Effector CD4-positive, alpha-beta T cell (primary cell): Measurements from ENCODE around the gene SEMA5B.

ENCODE experiments used
- DNase-seq: peaks from one replicate; pipeline ENCODE4 v3.0.0-alpha.2; 2020

Gene SEMA5B

GRCh38 chr3:122993124-122993978 is 34.2 kb downstream of the SEMA5B start:
- no peak for DNase-seq

DNA sequence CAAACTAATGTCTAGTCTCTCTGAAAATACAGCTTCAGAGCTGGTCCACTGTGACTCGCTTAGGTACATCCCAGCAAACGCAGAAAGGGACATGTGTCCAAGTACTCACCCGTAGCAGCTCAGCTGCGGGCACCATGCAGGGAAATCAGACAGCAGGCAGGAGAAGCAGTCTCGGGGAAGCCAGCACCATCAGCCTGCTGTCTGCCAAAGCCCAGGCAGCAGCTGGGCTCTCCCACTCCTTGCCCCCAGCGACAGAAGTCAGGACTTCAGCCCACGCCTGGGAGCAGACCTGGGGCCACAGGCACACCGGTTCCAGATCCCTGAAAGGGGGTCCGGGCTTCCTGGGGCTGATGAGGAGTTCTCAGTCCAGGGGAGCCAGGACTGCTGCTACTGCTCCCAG is 34.9 kb downstream of the SEMA5B start:
- DNase-seq, result no peak

- no peak for DNase-seq
Observed at GRCh38 chr3:122992133-122992532, 35.4 kb downstream of the SEMA5B start.

DNA sequence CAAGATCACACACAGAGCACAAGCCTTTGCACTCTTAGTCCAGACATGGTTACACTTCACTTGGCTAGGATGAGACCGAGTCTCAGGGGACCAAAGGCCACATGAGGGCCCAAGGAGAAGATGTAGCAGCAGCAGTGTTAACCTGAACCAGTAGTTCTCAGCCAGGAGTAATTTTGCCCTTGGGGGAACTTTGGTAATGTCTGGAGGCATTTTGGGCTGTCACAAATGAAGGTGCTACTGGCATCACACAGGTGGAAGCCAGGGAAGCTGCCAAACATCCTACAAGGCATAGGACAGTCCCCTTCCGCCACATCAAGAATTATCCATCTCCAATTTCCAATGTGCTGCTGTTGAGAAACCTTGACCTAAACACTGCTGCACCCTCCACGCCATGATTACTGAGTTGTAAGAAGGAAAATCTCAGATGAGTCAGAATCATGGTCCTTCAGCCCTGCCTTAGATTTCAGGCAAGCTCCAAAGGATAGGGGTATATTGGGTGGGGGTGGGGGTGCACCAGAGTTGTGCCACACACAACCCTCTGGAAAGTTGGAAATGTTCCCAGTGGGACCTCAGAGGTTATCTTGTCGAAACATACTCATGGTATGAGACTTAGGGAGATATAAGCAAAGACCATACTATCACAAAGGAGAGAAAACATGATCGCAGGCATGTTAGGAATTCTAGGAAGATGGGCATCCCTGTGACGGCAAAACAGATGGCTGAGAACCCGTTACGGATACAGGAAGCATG is 36.2 kb downstream of the SEMA5B start:
- no peak for DNase-seq

DNA sequence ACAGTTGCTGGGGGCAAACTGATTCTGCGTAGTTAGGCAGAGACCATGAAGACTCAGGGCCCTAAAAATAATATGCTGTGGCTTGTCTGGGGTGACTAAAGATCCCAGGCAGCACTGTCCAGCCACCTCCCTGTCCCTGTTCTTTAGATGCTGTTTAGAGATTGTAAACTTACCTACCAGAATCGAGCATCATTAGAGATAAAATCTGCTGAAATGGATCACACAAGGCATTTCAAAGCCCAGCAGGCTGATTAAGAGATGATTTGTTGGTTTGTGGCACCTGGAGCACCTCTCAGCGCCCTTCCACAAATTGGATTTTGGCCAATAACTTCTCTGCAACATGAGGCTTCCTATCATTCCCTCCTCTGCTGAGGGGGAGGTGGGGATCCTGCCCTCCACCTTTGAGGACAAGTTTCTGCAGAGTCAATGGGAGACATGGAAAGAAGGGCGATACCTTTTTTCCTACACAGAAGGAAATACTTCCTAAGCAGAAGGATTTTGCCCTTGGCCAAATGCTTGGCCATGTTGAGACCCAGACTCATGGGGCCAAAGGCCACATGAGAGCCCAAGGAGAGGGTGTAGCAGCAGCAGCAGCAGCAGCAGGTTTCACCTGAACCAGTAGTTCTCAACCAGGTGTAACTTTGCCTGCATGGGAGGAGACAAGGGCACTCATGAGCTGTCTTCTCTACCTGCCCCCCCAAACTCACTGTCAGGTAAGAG is 37.5 kb downstream of the SEMA5B start:
- no peak for DNase-seq

DNA sequence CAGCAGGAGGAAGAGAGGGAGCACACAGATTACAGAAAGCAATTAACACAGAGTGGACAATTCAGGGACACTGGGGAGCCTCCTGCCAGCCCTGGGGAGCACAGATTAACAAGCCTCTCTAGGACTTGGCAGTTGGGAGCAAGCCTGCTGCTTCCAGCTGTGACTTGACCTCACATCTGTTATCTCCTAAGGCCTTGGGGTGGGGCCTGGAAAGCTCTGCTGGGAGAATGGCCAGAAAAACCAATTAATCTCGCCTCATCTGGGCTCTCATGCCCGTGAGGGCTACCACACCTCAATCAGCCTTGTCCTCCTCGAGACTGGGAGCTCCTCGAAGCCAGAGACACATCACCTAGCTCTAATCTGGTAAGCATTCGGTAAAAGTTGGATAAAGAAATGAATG is 39.1 kb downstream of the SEMA5B start:
- DNase-seq, result no peak

GRCh38 chr3:122987736-122988319 is 39.7 kb downstream of the SEMA5B start:
- no peak for DNase-seq

DNA sequence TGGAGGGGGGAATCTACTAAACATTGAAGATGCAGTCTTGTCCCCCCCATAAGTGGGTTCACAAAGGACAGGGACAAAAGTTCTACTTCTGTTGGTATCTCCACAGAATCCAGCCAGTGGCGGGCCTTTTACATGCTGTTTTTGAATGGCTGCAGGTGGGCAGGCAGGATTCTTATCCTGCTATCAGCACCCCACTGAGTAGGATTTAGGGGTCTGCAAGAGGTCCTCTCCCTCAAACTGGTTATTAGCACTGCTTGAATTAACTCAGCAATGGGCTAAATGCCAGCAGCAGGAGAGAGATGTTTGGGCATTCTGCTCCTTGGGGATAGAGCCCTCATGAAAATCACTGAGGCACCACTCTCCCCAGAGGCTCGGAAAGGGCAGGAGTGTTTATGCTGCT is 40.3 kb downstream of the SEMA5B start:
- DNase-seq, result no peak

GRCh38 chr3:122986693-122987179 is 40.8 kb downstream of the SEMA5B start:
- no peak for DNase-seq

DNA sequence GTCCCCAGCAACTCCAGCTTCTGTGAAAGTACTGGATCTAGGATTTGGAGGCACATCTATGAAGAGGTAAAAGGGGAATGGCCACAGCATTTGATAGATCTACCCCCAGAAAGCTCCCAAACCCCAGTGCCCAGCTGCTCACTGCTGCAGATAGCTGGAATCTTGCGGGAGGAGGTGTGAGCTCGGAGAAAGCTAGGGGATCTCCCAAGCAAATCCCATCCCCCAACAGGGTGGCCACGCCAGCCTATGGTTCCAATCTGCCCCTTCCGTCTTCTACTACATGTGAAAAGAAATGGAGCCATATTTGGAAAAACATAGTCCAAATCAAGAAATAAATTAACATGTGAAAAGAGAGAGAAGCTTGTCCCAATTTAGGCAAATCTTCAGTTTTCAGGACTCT is 42.0 kb downstream of the SEMA5B start:
- DNase-seq, result no peak

DNA sequence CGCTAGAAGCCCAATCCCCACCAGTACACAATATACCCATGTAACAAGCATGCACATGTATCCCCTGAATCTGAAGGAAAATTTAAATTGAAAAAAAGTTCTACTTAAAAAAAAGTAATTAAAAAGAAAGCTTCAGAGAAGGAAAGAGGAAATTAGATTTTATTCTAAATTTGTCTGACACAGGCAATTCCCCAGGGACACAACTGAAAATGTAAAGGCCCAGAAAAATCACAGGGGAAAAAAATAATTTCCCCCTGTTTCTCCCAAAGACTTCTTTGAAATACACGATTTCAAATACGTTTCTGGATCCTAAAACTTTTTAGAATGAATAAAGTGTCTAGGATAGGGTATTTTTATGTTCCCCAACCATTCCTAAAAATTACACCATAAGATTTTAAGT is 42.9 kb downstream of the SEMA5B start:
- no peak for DNase-seq

- no peak for DNase-seq
Observed at GRCh38 chr3:122984007-122984406, 43.6 kb downstream of the SEMA5B start.

GRCh38 chr3:122982216-122983185 is 45.1 kb downstream of the SEMA5B start:
- no peak for DNase-seq

- no peak for DNase-seq
Observed at GRCh38 chr3:122979211-122979610, 48.4 kb downstream of the SEMA5B start.

- DNase-seq, result no peak
Observed at GRCh38 chr3:122978569-122978968, 49.0 kb downstream of the SEMA5B start.

DNA sequence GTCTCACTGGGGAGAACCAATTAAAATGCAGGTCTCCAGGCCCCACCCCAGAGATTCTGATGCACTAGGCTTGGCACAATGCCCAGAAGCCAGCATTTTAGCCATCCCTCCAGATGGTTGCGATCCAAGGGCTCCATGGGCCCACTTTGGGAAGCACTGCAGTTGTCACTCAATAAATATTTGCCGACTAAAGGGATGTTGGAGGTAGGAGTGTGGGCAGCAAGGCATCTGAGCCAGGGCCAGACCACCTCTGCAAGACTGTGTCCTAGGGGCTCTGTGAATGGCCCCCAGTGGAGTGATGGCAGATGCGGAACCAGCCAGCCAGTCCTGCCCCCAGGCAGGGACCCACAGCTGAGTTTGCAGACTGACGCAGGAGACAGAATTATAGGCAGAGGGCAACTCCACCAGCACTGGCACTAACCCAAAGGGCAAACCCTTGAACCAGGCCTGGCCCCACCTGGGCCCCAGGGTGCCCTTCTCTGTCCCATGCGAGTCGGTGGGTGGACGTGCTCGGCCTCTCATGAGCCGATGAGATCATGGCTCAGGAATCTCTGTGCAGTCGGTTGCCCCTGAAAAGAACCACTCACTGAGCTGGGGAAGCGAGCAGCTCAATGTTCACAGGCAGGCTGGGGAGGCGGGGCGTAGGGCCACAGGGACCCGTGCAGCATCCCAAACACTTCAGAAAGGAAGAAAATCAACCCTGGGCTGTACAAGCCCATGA is 49.7 kb downstream of the SEMA5B start:
- no peak for DNase-seq

DNA sequence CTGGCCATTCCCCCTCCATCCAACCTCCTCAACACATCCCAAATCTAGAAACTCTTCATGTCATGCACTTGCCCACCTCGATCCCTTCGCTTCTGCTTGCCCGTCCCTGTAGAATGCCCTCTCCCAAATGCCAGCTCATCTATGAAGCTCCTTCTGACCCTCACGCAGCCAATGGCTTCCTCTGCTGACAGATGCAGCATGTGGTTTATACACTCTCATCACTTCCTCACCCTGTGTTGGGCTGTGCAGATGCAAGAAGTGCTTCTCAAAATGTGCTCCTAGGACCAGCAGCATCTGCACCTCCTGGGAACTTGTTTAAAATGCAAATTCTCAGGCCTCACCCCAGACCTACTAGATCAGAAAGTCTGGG is 51.7 kb downstream of the SEMA5B start:
- DNase-seq, result no peak

- DNase-seq, result no peak
Observed at GRCh38 chr3:122975163-122975923, 52.2 kb downstream of the SEMA5B start.

- DNase-seq, result no peak
Observed at GRCh38 chr3:122974764-122975162, 52.8 kb downstream of the SEMA5B start.

DNA sequence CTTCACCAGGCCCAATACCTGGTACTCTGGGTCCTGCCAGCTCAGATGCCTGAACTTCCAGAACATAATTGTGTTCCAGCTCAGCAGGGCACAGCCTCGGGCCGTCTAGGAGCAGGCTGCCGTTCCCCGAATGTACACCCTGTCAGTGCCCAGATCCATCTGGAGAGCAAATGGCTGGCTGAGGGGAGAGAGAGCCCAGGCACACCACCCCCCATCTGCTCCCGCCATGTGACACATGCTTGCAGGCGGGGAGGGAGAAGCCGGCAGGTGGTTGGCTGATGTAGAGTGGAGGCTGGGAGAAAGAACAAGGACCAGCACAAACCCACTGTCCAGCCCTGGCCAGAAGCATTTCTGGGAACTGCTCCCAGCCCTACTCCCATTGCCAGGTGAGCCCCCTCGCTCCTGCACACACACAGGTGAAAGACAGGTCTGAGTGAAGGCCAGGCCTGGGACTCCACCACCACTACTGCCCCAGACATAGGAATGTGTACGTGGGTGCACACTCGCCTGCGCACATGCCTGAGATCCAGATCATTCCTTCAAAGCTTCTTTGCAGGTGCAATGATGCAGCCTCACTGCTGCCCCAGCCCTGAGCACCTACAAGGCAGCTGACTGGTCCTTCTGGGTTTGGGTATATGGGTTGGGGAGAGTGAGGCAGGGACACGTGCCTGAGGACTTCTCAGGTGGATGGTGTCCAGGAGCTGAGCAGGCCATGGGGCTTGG is 53.5 kb downstream of the SEMA5B start:
- DNase-seq, result no peak
